ENCODE measurements around the gene TACR1. TPM values are rescaled to one million over a fixed set of nuclear protein-coding genes. Genes with fewer than 3 reads are reported as not detected.

The TACR1 gene
- total RNA-seq, 1 experiment from 2014 or later = not detected

DNA sequence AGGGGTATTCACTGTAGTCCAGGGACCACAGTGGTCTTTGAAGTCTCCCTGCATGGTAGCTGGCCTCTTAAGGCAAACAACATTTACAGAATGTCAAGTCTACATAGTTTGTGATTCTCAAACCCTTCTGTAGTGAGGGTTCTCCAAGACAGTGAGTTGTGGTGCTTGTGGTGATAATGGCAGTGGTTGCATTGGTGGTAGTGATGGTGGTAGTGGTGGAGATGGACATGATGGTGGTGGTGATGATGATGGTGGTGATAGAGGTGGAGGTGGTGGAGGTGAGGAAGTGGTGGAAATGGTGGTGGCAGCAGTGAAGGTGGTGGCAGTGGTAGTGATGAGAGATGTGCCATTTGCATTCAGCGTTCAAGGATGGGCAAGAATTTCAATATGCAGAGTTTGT, 104.9 kb downstream of the TACR1 start:
- H3K27me3 ChIP-seq (ENCODE audit: insufficient read depth, low read length) = peaks cover 75% of the 10 kb centered on the region
- H3K9me3 ChIP-seq (ENCODE audit: control insufficient read depth in 1 of 2, insufficient read depth in 1 of 2, low read depth in 1 of 2, low read length in 2 of 2) = no peaks in the 10 kb centered on the region
- CTCF ChIA-PET = no interaction called here
- H3K27ac ChIP-seq (ENCODE audit: low read depth, low read length) = no peak overlapping the region
- BruUV-seq (replicated peaks) = no TSS peak
- POLR2A ChIA-PET = no interaction called here
- no peaks in the 10 kb centered on the region for H4K20me1 ChIP-seq (ENCODE audit: insufficient read depth)
- intact Hi-C loops (cut with micrococcal nuclease) = no loop called here
- no peak overlapping the region for H3K4me3 ChIP-seq (replicated peaks in 1 of 2; ENCODE audit: low read depth in 1 of 2, low read length in 2 of 2)
- no peak for TF ChIP-seq SRF (IDR thresholded peaks at IDR 0.05; ENCODE audit: low read depth)
- H3K4me2 ChIP-seq (ENCODE audit: low read length) = no peak overlapping the region
- H3K9me2 ChIP-seq (ENCODE audit: insufficient read depth) = no peaks in the 10 kb centered on the region
- no peaks in the 10 kb centered on the region for H3K36me3 ChIP-seq (ENCODE audit: control insufficient read depth in 1 of 2, insufficient read depth in 2 of 2, low read length in 2 of 2)
- no peak overlapping the region for H2AFZ ChIP-seq (ENCODE audit: low read depth, low read length, poor library complexity, severe bottlenecking)
- ATAC-seq (no peak), DNase-seq (ENCODE audit: low read depth, low spot score) (no peak)
- no peaks in the 10 kb centered on the region for H3K79me2 ChIP-seq (ENCODE audit: insufficient read depth, low read length)
- H3K4me1 ChIP-seq (ENCODE audit: control insufficient read depth in 1 of 2, insufficient read depth in 2 of 2, low read length in 2 of 2) = peaks cover 0 to 6% of the 10 kb centered on the region in 2 experiments; a peak in 2 of 4 replicates
- RAD21 ChIA-PET (ENCODE audit: low non-redundant PET in 1 of 2, low total read pairs in 2 of 2, uncharacterized antibody in 2 of 2, unreplicated experiment in 2 of 2) = no interaction called here
- H3K9ac ChIP-seq (ENCODE audit: low read length) = no peak overlapping the region

DNA sequence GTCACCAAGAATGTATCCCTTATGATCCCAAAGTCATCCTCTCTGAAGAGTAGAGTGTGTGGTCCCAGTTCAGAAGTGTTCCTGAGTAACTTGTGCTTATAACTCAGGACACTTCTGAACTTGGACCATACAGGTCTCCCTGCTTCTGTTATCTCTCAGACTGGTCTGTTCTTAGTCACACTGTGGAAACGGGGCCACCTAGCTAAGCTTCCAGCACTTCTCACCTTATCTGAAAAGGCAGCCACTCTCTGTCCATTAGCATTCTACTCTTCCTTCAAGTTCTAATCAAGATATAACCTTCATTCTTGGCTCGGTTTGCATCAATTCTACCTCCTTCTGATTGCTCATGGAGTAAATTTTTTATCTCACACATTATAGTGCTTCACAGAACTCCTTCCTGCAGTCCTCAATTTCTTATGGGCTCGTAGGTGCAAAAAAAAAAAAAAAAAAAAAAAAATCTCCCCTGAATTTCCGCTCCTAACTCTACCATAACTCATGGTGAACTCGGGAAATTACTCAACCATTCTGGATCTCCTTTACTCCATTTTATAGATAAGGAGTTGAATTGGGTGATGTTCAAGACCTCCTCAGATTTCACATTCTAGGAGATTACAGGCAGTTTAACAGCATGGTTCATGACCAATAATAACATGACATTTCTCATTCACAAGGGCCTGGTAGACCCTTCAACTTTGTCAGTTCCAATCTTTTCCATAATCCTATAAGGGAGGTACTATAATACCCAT, 108.4 kb downstream of the TACR1 start:
- Histone ChIP-seq H3K4me2 (ENCODE audit: low read length) (no peak overlapping the region), H3K4me1 (ENCODE audit: control insufficient read depth in 1 of 2, insufficient read depth in 2 of 2, low read length in 2 of 2) (no peaks in the 10 kb centered on the region), H3K27ac (ENCODE audit: low read depth, low read length) (no peak overlapping the region), H3K4me3 (replicated peaks in 1 of 2; ENCODE audit: low read depth in 1 of 2, low read length in 2 of 2) (no peak overlapping the region), H3K9me2 (ENCODE audit: insufficient read depth) (no peaks in the 10 kb centered on the region), H2AFZ (ENCODE audit: low read depth, low read length, poor library complexity, severe bottlenecking) (no peak overlapping the region), H3K9ac (ENCODE audit: low read length) (no peak overlapping the region), H3K36me3 (ENCODE audit: control insufficient read depth in 1 of 2, insufficient read depth in 2 of 2, low read length in 2 of 2) (no peaks in the 10 kb centered on the region), H3K27me3 (ENCODE audit: insufficient read depth, low read length) (peaks cover 84% of the 10 kb centered on the region), H3K9me3 (ENCODE audit: control insufficient read depth in 1 of 2, insufficient read depth in 1 of 2, low read depth in 1 of 2, low read length in 2 of 2) (no peaks in the 10 kb centered on the region), H4K20me1 (ENCODE audit: insufficient read depth) (no peaks in the 10 kb centered on the region), H3K79me2 (ENCODE audit: insufficient read depth, low read length) (no peaks in the 10 kb centered on the region)
- TF ChIP-seq CBX3 (IDR thresholded peaks at IDR 0.05; ENCODE audit: low read depth) (no peak), TCF7L2 (IDR thresholded peaks at IDR 0.05; ENCODE audit: borderline replicate concordance, extremely low read depth, insufficient read depth, insufficient read length) (no peak), CEBPB (IDR thresholded peaks at IDR 0.05; ENCODE audit: low read depth) (no peak), JUND (IDR thresholded peaks at IDR 0.05) (no peak), ZNF274 (IDR thresholded peaks at IDR 0.05; ENCODE audit: low read depth, low read length) (no peak), POLR2AphosphoS5 (IDR thresholded peaks at IDR 0.05; ENCODE audit: low read depth, low read length) (no peak), ZFX (IDR thresholded peaks at IDR 0.05) (no peak), POLR2A (IDR thresholded peaks at IDR 0.05; ENCODE audit: borderline replicate concordance, extremely low read depth, insufficient read depth, insufficient read length) (no peak), ELF1 (IDR thresholded peaks at IDR 0.05; ENCODE audit: borderline replicate concordance, low read depth) (no peak)
- ChIA-PET RAD21 (ENCODE audit: low non-redundant PET in 1 of 2, low total read pairs in 2 of 2, uncharacterized antibody in 2 of 2, unreplicated experiment in 2 of 2) (no interaction called here), CTCF (no interaction called here), POLR2A (no interaction called here)
- ATAC-seq (no peak), DNase-seq (ENCODE audit: low read depth, low spot score) (no peak)
- BruUV-seq (replicated peaks) = no TSS peak
- intact Hi-C loops (cut with micrococcal nuclease) = no loop called here

Measured in HCT116 (cell line).